Mesodermal cell (in vitro differentiated cells): ENCODE data around the gene TMEM178B.
"Not testable (repeated sequence)": the region's sequence is repeated elsewhere in the genome, so short reads cannot be mapped to it uniquely, and the experiment has no call there.

Experiments
- H3K27ac ChIP-seq: 2 replicates; pipeline ENCODE4 v1.7.0; 2013; ENCODE audit warnings: mild to moderate bottlenecking, low read depth, low read length, moderate library complexity; ENCODE audit not compliant: severe bottlenecking
- H3K36me3 ChIP-seq: 2 replicates; pipeline ENCODE4 v1.7.1; 2013; ENCODE audit warnings: mild to moderate bottlenecking, low read length, moderate library complexity; ENCODE audit not compliant: control insufficient read depth, insufficient read depth
- H3K4me1 ChIP-seq: one replicate; pipeline ENCODE4 v1.7.1; 2013; ENCODE audit warnings: mild to moderate bottlenecking, low read length; ENCODE audit not compliant: insufficient read depth, control insufficient read depth, poor library complexity, severe bottlenecking
- H3K4me3 ChIP-seq: 2 replicates; pipeline ENCODE4 v1.7.0; 2013; ENCODE audit warnings: low read length, control low read depth, mild to moderate bottlenecking; ENCODE audit not compliant: insufficient read depth, poor library complexity, severe bottlenecking; ENCODE audit errors: extremely low read depth
- H3K9me3 ChIP-seq: 2 replicates; pipeline ENCODE4 v1.7.1; 2013; ENCODE audit warnings: mild to moderate bottlenecking, low read length, moderate library complexity; ENCODE audit not compliant: control insufficient read depth
- WGBS, 2 experiments: methylation state at CpG; one replicate each; pipeline ENCODE4 v1.1.5; 2013; ENCODE audit warnings: missing lambda C conversion rate in 2 of 2; ENCODE audit not compliant: insufficient coverage in 2 of 2; 5-methylcytosine and 5-hydroxymethylcytosine counted together

The TMEM178B gene

DNA sequence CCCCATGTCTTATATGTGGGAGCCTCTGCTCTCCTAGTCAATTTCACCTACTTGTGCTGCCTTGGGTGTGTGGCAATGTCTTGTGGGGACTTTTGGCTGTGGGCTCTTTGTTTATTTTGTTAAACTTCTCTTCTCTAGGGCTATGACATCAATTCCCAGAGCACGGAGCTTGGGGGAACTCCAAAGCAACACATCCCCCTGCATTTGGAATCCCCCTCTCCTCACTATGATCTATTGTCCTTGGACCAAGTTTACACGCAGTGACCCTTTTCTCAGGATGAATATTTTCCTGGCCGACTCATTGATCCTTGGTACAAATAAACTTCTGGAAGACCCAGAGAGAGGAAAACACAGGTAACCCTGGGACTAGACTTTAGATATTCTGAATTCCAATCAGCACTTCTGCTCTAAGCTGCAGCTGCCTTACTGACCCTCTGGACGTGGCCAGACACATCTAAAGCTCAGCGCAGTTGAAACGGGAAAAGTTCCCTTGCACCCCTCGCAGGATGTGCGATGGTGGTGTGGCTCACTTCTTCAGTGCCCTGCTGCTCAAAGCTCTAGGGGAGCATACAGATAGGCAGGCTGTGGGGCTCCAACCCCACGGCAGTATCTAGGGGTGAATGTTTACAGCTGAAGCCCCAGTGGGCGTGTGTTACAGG, 110.8 kb downstream of the TMEM178B start:
- Histone ChIP-seq H3K27ac (no peak overlapping the region), H3K9me3 (no peaks in the 10 kb centered on the region), H3K4me1 (no peaks in the 10 kb centered on the region), H3K4me3 (no peak overlapping the region), H3K36me3 (no peaks in the 10 kb centered on the region)
- WGBS, 2 experiments, result 89 to 90% methylated on average over 7 to 8 of the region's 10 CpGs

DNA sequence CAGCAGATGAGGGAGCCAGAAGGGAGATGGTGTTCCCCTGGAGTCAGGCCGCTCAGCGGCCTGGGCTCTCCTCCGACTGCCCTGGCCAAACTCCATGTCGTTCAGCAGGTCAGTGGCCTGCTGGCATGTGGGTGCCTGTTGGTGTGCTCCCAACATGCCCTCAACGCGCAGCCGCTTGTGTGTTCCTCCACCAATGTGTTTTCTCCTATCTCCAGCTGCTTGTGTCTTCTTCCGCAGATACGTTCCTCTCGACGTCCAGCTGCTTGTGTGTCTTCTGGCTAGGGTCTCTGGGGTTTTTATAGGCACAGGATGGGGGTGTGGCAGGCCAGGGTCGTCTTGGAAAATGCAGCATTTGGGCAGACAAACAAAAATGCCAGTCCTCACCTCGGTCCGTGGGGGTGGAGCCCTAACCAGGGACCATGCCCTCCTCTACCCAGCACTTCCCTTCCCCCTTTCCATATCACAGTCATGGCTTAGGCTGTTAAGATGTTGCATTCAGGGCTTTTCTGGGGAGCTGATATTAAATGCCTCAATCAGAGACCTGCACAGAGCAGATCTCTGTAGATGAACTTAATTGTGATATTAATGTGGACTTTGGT, 111.6 kb downstream of the TMEM178B start:
- WGBS, 2 experiments, result 98 to 99% methylated on average over 7 to 11 of the region's 14 CpGs
- H3K4me1 ChIP-seq, result no peaks in the 10 kb centered on the region
- no peak overlapping the region for H3K4me3 ChIP-seq
- no peaks in the 10 kb centered on the region for H3K36me3 ChIP-seq
- no peaks in the 10 kb centered on the region for H3K9me3 ChIP-seq
- H3K27ac ChIP-seq, result no peak overlapping the region

DNA sequence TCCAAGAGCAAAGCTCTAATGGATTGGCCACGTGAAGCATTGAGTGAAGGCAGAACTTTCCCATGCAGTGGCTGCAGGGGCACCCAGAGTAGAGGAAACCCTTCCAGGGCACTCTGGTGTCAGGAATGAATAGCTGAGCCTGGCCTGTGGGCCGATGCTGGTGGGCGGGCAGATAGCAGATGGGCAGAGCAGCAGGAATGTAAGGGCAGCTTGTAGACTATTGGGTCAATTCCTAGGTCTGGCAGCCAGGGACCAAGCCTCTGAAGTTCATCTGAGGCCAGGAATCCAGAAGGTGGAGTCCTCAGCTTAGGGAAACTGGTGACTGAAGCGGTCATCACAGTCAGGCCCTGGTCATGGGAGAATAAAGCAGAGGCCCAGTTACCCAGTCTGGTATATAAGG, 115.4 kb downstream of the TMEM178B start:
- H3K4me1 ChIP-seq, result no peaks in the 10 kb centered on the region
- no peaks in the 10 kb centered on the region for H3K9me3 ChIP-seq
- 88 to 94% methylated on average over 4 of the region's 4 CpGs for WGBS, 2 experiments
- H3K4me3 ChIP-seq, result no peak overlapping the region
- H3K27ac ChIP-seq, result no peak overlapping the region
- H3K36me3 ChIP-seq, result no peaks in the 10 kb centered on the region

DNA sequence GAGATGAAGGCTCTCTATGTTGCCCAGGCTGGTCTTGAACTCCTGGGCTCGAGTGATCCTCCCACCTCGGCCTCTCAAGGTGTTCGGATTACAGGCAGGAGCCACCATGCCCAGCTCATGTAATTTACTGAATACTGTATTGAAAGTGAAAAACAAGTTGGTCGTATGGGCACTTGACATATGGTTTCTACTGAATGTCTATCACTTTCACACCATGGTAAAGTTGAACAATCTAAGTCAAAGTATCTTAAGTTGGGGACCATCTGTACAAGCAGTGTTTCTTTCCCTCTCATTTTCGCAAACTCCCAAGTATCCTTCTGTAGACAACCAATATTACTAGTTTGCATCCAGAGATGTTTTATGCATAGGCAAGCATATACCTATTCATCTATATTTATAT, 116.6 kb downstream of the TMEM178B start:
- H3K4me1 ChIP-seq, result no peaks in the 10 kb centered on the region
- no peak overlapping the region for H3K4me3 ChIP-seq
- no peaks in the 10 kb centered on the region for H3K9me3 ChIP-seq
- WGBS, 2 experiments, result 83 to 100% methylated on average over 2 of the region's 5 CpGs
- H3K27ac ChIP-seq, result no peak overlapping the region
- no peaks in the 10 kb centered on the region for H3K36me3 ChIP-seq

DNA sequence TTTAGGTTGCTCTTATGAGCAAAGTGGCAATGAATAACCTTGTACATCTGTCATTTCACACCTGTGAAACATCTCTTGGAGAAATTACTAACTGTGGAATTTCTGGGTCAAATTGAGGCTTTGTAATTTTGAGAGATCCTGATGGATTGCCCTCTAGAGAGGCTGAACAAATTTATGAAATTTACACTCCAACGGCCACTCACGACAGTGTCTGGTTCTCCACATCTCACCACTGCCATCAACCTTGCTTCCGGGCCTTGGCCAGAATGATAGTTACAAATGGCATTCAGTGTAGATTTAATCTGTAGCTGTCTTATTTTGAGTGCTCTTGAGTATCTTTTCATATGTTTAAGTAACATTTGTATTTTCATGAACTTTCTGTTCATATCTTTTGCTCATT, 117.4 kb downstream of the TMEM178B start:
- WGBS, 2 experiments, result no CpG with 5 or more reads among the region's 3 CpGs
- Histone ChIP-seq H3K4me3 (no peak overlapping the region), H3K27ac (no peak overlapping the region), H3K9me3 (no peaks in the 10 kb centered on the region), H3K4me1 (no peaks in the 10 kb centered on the region), H3K36me3 (no peaks in the 10 kb centered on the region)

GRCh38 chr7:141193066-141193465, 119.2 kb downstream of the TMEM178B start:
- no peak overlapping the region for H3K27ac ChIP-seq
- H3K36me3 ChIP-seq, result no peaks in the 10 kb centered on the region
- no peaks in the 10 kb centered on the region for H3K4me1 ChIP-seq
- no peak overlapping the region for H3K4me3 ChIP-seq
- WGBS, 2 experiments, result 84 to 100% methylated on average over 1 to 4 of the region's 4 CpGs
- no peaks in the 10 kb centered on the region for H3K9me3 ChIP-seq

DNA sequence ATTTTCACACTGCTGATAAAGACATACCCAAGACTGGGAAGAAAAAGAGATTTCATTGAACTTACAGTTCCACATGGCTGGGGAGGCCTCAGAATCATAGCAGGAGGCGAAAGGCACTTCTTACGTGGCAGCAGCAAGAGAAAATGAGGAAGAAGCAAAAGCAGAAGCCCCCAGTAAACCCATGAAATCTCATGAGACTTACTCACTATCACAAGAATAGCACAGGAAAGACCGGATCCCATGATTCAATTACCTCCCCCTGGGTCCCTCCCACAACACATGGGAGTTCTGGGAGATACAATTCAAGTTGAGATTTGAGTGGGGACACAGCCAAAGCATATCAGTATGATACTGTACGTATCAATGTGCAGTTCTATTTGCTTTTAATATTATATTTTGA, 121.9 kb downstream of the TMEM178B start:
- H3K9me3 ChIP-seq, H3K4me1 ChIP-seq, H3K27ac ChIP-seq, H3K36me3 ChIP-seq, H3K4me3 ChIP-seq: not testable (repeated sequence)
- 92 to 100% methylated on average over 1 to 2 of the region's 4 CpGs for WGBS, 2 experiments

DNA sequence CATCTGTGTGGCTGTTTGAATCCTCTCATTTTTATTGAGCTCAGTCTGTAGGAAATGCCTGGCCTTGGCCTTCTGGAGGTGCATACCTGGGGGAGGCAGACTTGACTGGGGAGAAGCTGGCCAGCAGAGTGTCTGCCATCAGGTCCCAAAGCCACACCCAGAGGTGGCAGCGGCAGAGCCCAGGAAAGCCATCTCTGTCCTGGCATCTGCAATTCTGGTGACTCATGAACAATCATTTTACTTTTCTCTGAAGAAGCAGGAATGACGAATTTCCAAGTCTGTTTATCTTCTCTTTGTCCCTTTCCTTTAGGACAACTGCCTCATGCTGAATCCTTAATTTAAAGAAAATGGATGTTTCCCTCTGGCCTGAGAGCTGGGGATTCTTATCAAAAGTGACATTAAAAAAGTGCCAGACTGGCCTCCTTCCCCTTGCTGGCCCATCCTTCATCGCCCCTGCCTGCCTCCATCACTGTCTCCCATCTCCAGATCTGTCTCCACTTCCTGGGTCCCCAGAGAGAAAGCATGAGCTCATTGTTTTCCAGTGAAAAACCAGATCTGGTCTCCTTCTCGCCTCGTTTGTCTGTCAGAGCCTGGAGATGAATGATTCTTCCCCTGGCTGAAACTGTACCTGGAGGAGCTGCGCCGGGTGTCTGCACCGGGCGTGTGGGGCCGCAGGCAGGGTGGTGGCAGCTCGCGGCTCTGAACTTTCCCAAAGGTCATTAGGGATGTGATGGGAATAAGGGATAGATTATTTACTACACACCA, 124.5 kb downstream of the TMEM178B start:
- Histone ChIP-seq H3K4me3 (no peak overlapping the region), H3K4me1 (peaks cover 7% of the 10 kb centered on the region), H3K27ac (peak overlapping the region; percentile 33), H3K36me3 (no peaks in the 10 kb centered on the region), H3K9me3 (no peaks in the 10 kb centered on the region)
- 77 to 88% methylated on average over 5 to 12 of the region's 12 CpGs for WGBS, 2 experiments

DNA sequence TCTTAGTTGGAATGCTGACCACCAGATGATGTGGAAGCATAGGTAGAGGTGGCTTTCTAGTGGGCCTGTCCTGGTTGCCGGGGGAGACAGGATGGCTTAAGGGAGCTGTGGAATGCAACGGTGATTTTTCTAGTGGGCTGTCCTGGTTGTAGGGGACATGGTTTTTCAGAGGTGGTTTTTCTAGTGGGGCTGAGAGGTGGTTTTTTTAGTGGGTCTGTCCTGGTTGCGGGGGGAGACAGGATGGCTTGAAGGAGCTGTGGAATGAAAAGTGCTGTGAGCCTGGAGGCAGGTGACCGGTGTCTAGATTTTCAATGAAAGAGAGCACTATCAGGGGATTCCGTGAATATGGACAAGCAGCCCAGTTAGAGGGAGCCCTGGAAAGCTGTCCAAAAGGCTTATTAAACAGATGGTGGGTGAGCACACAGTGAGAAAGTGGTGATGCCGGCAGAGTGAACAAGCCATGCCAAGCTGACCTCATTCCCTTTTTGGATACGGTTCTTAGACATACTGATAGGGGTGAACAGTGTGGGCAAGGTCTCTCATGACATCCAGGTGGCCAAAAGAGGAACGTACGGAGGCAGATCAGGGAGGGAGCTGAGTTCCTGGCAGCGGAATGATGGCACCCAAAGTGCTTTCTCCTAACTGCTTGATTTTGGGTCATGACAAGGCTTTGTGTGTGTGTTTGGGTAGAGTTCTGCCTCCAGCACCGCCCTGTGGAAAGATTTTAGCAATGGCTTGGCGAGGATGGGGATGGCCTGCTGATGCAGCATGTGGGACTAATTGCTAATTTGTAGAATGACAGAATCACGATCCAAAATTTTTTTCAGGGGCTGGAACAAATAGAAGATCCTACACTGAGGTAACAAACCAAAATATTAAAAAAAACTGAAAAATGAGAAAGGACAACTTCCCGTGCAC, 126.6 kb downstream of the TMEM178B start:
- H3K4me3 ChIP-seq, result no peak overlapping the region
- H3K36me3 ChIP-seq, result no peaks in the 10 kb centered on the region
- no peaks in the 10 kb centered on the region for H3K9me3 ChIP-seq
- no peak overlapping the region for H3K27ac ChIP-seq
- peaks cover 7% of the 10 kb centered on the region for H3K4me1 ChIP-seq
- 91 to 95% methylated on average over 10 of the region's 14 CpGs for WGBS, 2 experiments

GRCh38 chr7:141201145-141201885, 127.5 kb downstream of the TMEM178B start:
- Histone ChIP-seq H3K27ac (no peak overlapping the region), H3K36me3 (no peaks in the 10 kb centered on the region), H3K9me3 (no peaks in the 10 kb centered on the region), H3K4me1 (peaks cover 7% of the 10 kb centered on the region), H3K4me3 (no peak overlapping the region)
- WGBS, 2 experiments, result 79 to 84% methylated on average over 11 of the region's 11 CpGs
